PC-3 (cell line): ENCODE data around the gene PRR36.

Source experiments
- EZH2 ChIP-seq: fragments of 300-600 bp; sonication (generic); IDR thresholded peaks from one replicate; pipeline ENCODE4 v1.6.1; 2017; ENCODE audit warnings: antibody characterized with exemption, mild to moderate bottlenecking, low read length; ENCODE audit not compliant: unreplicated experiment
- TF ChIP-seq, protein P1 (sequence below): fragments of 300-600 bp; sonication (generic); conservative IDR thresholded peaks from 2 replicates; pipeline ENCODE4 v1.5.1; 2017; ENCODE audit warnings: antibody characterized with exemption, low read depth, mild to moderate bottlenecking, low read length

DNA sequence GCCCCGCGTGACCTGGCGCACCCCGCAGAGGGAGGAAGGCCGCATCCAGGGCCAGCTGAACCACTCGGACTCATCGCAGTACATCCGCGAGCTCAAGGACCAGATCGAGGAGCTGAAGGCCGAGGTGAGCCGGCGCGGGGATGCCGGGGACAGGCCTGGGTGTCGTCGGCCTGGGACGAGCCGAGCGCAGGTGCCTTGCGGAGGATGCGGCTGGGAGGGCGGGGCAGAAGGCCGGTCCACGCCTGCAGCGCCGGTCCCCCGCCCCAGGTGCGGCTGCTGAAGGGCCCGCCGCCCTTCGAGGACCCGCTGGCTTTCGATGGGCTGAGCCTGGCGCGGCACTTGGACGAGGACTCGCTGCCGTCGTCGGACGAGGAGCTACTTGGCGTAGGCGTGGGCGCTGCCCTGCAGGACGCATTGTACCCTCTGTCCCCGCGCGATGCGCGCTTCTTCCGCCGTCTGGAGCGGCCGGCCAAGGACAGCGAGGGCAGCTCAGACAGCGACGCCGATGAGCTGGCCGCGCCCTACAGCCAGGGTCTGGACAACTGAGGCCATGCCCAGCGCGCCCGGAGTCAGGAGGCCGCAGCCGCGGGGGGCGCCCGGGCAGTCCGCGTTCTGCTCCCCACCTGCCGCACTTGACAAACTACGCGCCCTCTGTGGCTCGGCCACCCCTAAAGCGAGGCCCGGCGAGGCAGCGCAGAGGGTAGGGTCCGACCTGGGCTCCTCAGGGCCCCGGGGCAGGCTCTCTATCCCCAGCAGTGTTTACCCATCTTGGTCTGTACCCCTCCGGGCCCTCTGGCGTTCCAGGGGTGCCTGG lies 10.8 kb downstream of the PRR36 start:
- TF ChIP-seq, protein P1, sequence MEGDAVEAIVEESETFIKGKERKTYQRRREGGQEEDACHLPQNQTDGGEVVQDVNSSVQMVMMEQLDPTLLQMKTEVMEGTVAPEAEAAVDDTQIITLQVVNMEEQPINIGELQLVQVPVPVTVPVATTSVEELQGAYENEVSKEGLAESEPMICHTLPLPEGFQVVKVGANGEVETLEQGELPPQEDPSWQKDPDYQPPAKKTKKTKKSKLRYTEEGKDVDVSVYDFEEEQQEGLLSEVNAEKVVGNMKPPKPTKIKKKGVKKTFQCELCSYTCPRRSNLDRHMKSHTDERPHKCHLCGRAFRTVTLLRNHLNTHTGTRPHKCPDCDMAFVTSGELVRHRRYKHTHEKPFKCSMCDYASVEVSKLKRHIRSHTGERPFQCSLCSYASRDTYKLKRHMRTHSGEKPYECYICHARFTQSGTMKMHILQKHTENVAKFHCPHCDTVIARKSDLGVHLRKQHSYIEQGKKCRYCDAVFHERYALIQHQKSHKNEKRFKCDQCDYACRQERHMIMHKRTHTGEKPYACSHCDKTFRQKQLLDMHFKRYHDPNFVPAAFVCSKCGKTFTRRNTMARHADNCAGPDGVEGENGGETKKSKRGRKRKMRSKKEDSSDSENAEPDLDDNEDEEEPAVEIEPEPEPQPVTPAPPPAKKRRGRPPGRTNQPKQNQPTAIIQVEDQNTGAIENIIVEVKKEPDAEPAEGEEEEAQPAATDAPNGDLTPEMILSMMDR = no peak
- TF ChIP-seq EZH2 = no peak
